ENCODE results near the gene DIRAS2. TPM values are rescaled to one million over a fixed set of nuclear protein-coding genes. Genes with fewer than 3 reads are reported as not detected.

The DIRAS2 gene
- total RNA-seq, 4 donors from 2014 or later = 0.32 to 0.73 (median 0.53) TPM

DNA sequence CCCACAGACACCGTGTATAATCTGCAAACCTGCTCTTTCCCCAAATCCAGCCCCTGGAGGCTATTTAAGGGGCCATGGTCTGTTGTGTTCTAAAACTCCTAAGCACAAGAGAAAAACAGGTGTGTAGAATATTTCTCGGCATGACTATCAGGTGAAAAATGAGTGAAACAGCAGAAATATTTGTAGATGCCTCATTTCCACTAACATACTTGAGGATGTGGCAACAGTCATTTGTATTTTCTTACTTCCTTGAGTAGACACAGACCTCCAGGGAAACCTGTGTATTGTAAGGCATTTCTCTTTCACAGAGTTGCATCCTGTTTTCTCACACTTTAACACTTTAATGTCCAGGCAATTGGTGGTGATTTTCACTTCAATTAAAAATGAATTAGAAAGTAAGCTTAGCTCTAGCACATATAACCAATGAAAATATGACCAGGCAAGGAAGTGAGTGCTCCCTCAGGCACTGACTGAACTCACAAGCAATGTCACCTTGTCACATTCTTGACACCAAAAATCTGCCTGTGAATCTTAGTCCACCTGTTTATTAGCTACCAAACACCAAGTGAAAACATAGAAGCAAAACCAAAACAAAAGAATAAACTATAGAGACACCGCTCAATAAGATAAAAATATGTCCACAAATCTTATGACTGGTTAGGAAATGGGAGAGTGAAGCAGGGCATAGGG, 64.4 kb downstream of the DIRAS2 start:
- Histone ChIP-seq H3K36me3 (no peaks in the 10 kb centered on the region), H3K27ac (no peak overlapping the region), H3K27me3 (no peaks in the 10 kb centered on the region), H3K9me3 (no peaks in the 10 kb centered on the region), H3K4me1 (no peaks in the 10 kb centered on the region), H3K4me3 (no peak overlapping the region)
- no peak for DNase-seq (ENCODE audit: low spot score in 2 of 2)
- WGBS = 48% methylated on average over 3 of the region's 3 CpGs
- TF ChIP-seq, protein P1, sequence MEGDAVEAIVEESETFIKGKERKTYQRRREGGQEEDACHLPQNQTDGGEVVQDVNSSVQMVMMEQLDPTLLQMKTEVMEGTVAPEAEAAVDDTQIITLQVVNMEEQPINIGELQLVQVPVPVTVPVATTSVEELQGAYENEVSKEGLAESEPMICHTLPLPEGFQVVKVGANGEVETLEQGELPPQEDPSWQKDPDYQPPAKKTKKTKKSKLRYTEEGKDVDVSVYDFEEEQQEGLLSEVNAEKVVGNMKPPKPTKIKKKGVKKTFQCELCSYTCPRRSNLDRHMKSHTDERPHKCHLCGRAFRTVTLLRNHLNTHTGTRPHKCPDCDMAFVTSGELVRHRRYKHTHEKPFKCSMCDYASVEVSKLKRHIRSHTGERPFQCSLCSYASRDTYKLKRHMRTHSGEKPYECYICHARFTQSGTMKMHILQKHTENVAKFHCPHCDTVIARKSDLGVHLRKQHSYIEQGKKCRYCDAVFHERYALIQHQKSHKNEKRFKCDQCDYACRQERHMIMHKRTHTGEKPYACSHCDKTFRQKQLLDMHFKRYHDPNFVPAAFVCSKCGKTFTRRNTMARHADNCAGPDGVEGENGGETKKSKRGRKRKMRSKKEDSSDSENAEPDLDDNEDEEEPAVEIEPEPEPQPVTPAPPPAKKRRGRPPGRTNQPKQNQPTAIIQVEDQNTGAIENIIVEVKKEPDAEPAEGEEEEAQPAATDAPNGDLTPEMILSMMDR (IDR thresholded peaks at IDR 0.05) = no peak
- no peak for TF ChIP-seq EP300 (IDR thresholded peaks at IDR 0.05)
- no peak for TF ChIP-seq POLR2A (IDR thresholded peaks at IDR 0.05)
- no peak for TF ChIP-seq POLR2AphosphoS5 (IDR thresholded peaks at IDR 0.05)

DNA sequence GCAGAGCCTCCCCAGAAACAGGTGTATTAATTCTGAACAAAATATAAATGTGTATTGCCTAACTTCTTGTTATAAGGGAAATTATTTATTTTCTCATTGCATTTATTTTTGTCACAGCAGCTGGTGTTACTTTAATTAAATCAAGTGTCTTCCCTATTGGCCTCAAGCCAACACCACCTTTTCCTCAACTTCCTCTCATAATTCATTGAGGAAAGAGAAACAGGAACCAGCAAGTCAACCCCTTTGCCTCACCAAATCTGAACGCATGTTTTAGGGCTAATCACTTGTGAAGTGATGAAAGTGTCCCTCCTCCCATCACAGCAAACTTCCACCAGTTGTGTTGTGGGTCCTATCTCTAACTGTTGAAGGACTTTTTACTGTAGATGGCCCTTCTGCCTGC, 73.1 kb downstream of the DIRAS2 start:
- H3K9me3 ChIP-seq = no peaks in the 10 kb centered on the region
- TF ChIP-seq, protein P1 (IDR thresholded peaks at IDR 0.05) = no peak
- TF ChIP-seq POLR2AphosphoS5 (IDR thresholded peaks at IDR 0.05) (no peak), POLR2A (IDR thresholded peaks at IDR 0.05) (no peak)
- H3K4me3 ChIP-seq = no peak overlapping the region
- 22% methylated on average over 1 of the region's 1 CpG for WGBS
- no peak overlapping the region for H3K27ac ChIP-seq
- peaks cover 6% of the 10 kb centered on the region for H3K27me3 ChIP-seq
- H3K36me3 ChIP-seq = no peaks in the 10 kb centered on the region
- DNase-seq (ENCODE audit: low spot score in 2 of 2) = no peak
- no peaks in the 10 kb centered on the region for H3K4me1 ChIP-seq

DNA sequence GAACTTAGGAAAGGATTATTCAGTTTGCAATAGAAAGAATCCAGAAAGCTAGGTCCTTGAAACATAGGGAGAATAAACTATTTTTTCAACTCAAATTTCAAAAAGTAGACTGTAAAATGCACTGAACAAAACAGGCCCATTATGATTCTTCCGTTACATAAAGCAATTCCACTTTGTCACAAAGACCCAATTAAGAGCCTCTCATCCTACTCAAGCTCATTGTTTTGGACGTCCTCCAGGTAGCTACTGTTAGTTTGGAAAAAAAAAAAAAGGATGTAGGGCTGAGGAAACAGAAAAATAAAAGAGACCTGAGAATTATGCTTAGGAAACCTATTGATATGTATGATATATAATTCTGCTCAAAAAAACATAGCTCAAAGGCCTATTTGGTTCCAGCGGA, 74.0 kb downstream of the DIRAS2 start:
- TF ChIP-seq EP300 (IDR thresholded peaks at IDR 0.05) (no peak), POLR2A (IDR thresholded peaks at IDR 0.05) (no peak), POLR2AphosphoS5 (IDR thresholded peaks at IDR 0.05) (no peak)
- TF ChIP-seq, protein P1 (IDR thresholded peaks at IDR 0.05) = no peak
- no peaks in the 10 kb centered on the region for H3K36me3 ChIP-seq
- peaks cover 6% of the 10 kb centered on the region for H3K27me3 ChIP-seq
- no peak for DNase-seq (ENCODE audit: low spot score in 2 of 2)
- H3K9me3 ChIP-seq = no peaks in the 10 kb centered on the region
- WGBS = 67% methylated on average over 3 of the region's 3 CpGs
- no peaks in the 10 kb centered on the region for H3K4me1 ChIP-seq
- H3K4me3 ChIP-seq = no peak overlapping the region
- H3K27ac ChIP-seq = no peak overlapping the region

DNA sequence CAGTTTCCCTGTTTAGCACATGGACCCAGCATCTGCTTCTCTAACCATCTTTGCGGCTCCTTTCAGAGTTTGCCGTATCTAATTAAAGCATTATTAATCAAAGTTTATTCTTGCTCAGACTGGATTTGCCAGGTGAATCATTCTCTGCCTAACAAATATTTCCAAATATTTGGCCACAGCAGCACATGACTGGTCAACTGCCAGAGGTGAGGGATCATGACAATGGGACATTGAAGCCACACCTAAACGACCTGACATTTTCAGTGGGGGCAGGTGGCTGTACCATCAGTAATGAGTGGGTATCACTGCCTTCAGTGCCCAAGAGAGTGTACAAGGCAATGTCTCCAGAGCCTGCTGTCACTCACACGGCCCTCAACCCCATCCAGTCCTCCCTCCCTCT, 80.4 kb downstream of the DIRAS2 start:
- H3K4me3 ChIP-seq = no peak overlapping the region
- 78% methylated on average over 4 of the region's 4 CpGs for WGBS
- no peaks in the 10 kb centered on the region for H3K9me3 ChIP-seq
- no peaks in the 10 kb centered on the region for H3K4me1 ChIP-seq
- no peaks in the 10 kb centered on the region for H3K36me3 ChIP-seq
- no peak for TF ChIP-seq POLR2A (IDR thresholded peaks at IDR 0.05)
- TF ChIP-seq POLR2AphosphoS5 (IDR thresholded peaks at IDR 0.05) = no peak
- DNase-seq (ENCODE audit: low spot score in 2 of 2) = no peak
- no peaks in the 10 kb centered on the region for H3K27me3 ChIP-seq
- no peak overlapping the region for H3K27ac ChIP-seq

Other genes starting within 250 kb of the DIRAS2 start
- 10 to 100 TPM; 22.0 to 31.6 (median 25.0) TPM for gene SYK, start 159.0 kb upstream of the DIRAS2 start, total RNA-seq